PC-3 (cell line): Measurements from ENCODE around the gene BTBD19. TPM values are rescaled to one million over a fixed set of nuclear protein-coding genes. Genes with fewer than 3 reads are reported as not detected.
"Not testable (repeated sequence)": the region's sequence is repeated elsewhere in the genome, so short reads cannot be mapped to it uniquely, and the experiment has no call there.

ENCODE experiments used
- ATAC-seq: fragments of 200-7000 bp; cut with Tn5 transposase; 2 replicates; pipeline ENCODE4 v1.9.1; 2020; ENCODE audit warnings: mild to moderate bottlenecking, moderate library complexity
- BruUV-seq: library from RNA; stranded (reverse); fragments of 400-500 nt; replicated peaks from 2 replicates; lab custom pipeline; 2021; lab: Mats Ljungman, UMichigan
- CTCF ChIA-PET: fragments of 300-600 bp; sonication (Branson Sonifier 250); formaldehyde crosslinking; loops from one replicate; lab custom pipeline; 2022; ENCODE audit warnings: antibody characterized with exemption; lab: Charles Lee
- POLR2A ChIA-PET: fragments of 300-600 bp; sonication (Branson Sonifier 250); formaldehyde crosslinking; loops from one replicate; lab custom pipeline; 2022; ENCODE audit warnings: antibody characterized with exemption; ENCODE audit not compliant: unreplicated experiment; lab: Charles Lee
- DNase-seq: peaks from one replicate; pipeline ENCODE4 v3.0.0-alpha.2; 2015
- H2AFZ ChIP-seq: fragments of 300-600 bp; sonication (generic); 2 replicates; pipeline ENCODE4 v1.6.0; 2016; ENCODE audit warnings: antibody characterized with exemption, low read length
- H3F3A ChIP-seq: fragments of 300-600 bp; sonication (generic); one replicate; pipeline ENCODE4 v1.6.0; 2017; ENCODE audit warnings: antibody characterized with exemption, low read length, control low read depth, mild to moderate bottlenecking; ENCODE audit not compliant: unreplicated experiment
- H3K27ac ChIP-seq: fragments of 300-600 bp; sonication (generic); 2 replicates; pipeline ENCODE4 v1.5.1; 2016; ENCODE audit warnings: mild to moderate bottlenecking, low read length
- H3K27me3 ChIP-seq: fragments of 300-600 bp; sonication (generic); 2 replicates; pipeline ENCODE4 v1.6.1; 2016; ENCODE audit warnings: low read length, mixed read lengths
- H3K36me3 ChIP-seq: fragments of 300-600 bp; sonication (generic); 2 replicates; pipeline ENCODE4 v1.6.1; 2016; ENCODE audit warnings: low read depth, mixed run types, low read length, mixed read lengths
- H3K4me1 ChIP-seq: fragments of 300-600 bp; sonication (generic); 2 replicates; pipeline ENCODE4 v1.5.1; 2016; ENCODE audit warnings: low read length; ENCODE audit not compliant: insufficient read depth
- H3K4me2 ChIP-seq: fragments of 300-600 bp; sonication (generic); 2 replicates; pipeline ENCODE4 v1.6.0; 2016; ENCODE audit warnings: low read length
- H3K4me3 ChIP-seq: fragments of 300-600 bp; sonication (generic); 2 replicates; pipeline ENCODE4 v1.5.1; 2016; ENCODE audit warnings: mild to moderate bottlenecking, low read length, mixed read lengths
- H3K79me2 ChIP-seq: fragments of 300-600 bp; sonication (generic); 2 replicates; pipeline ENCODE4 v1.6.1; 2017; ENCODE audit warnings: low read length, mixed read lengths
- H3K9ac ChIP-seq: fragments of 300-600 bp; sonication (generic); 2 replicates; pipeline ENCODE4 v1.6.0; 2016; ENCODE audit warnings: mild to moderate bottlenecking, low read length
- H3K9me2 ChIP-seq: fragments of 300-600 bp; sonication (generic); replicated peaks from 2 replicates; pipeline ENCODE4 v1.6.1; 2016; ENCODE audit warnings: mixed run types, low read length, mixed read lengths
- H3K9me3 ChIP-seq: fragments of 300-600 bp; sonication (generic); 2 replicates; pipeline ENCODE4 v1.6.1; 2016; ENCODE audit warnings: low read length, mixed read lengths
- H4K20me1 ChIP-seq: fragments of 300-600 bp; sonication (generic); 2 replicates; pipeline ENCODE4 v1.6.1; 2016; ENCODE audit warnings: low read length, mixed read lengths
- EZH2 ChIP-seq: fragments of 300-600 bp; sonication (generic); IDR thresholded peaks from one replicate; pipeline ENCODE4 v1.6.1; 2017; ENCODE audit warnings: antibody characterized with exemption, mild to moderate bottlenecking, low read length; ENCODE audit not compliant: unreplicated experiment
- EZH2phosphoT487 ChIP-seq: fragments of 300-600 bp; sonication (generic); IDR thresholded peaks from 2 replicates; pipeline ENCODE4 v1.6.1; 2018; ENCODE audit warnings: mild to moderate bottlenecking, antibody characterized with exemption, low read length, borderline replicate concordance
- intact Hi-C: fragments of 100-400 bp; cut with micrococcal nuclease; formaldehyde crosslinking; loops from 2 replicates; pipeline ENCODE4 v1.9.0; 2023
- total RNA-seq: library from RNA; depleted of rRNA; stranded (reverse); fragments of >200 nt; gene quantifications from 2 replicates; pipeline ENCODE4 v1.2.3, GENCODE V29; 2014
- TF ChIP-seq, protein P1 (sequence below): fragments of 300-600 bp; sonication (generic); conservative IDR thresholded peaks from 2 replicates; pipeline ENCODE4 v1.5.1; 2017; ENCODE audit warnings: antibody characterized with exemption, low read depth, mild to moderate bottlenecking, low read length

BTBD19 gene
- total RNA-seq, 1 experiment from 2014 or later, result 0.58 TPM

DNA sequence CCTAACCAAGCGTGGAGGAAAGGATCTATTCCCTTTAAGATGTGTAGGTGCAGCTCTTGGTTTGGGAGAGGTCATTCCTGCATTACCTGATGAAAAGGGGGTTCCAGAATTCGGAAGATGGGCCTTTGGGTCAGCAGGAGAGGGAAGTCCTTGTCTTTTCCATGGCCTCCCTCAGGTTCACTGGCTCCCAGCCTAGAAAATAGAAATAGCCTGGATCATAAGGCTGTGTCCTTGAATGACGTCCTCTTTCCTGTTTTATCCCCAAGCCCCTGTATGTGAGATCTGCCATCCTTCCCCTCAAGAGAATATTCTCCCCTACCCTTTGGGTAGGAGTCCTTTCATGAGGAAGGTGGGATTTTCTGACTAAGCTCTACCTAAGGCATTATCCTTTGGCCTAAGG lies 47.4 kb upstream of the BTBD19 start:
- no peak for ATAC-seq
- Histone ChIP-seq H3K9me2 (no peaks in the 10 kb centered on the region), H3K9ac (no peak overlapping the region), H4K20me1 (no peaks in the 10 kb centered on the region), H3K79me2 (no peaks in the 10 kb centered on the region), H2AFZ (no peak overlapping the region), H3K9me3 (no peaks in the 10 kb centered on the region), H3K4me1 (no peaks in the 10 kb centered on the region), H3K4me2 (no peak overlapping the region), H3K27ac (no peak overlapping the region), H3F3A (no peaks in the 10 kb centered on the region), H3K27me3 (no peaks in the 10 kb centered on the region), H3K36me3 (peaks cover 73% of the 10 kb centered on the region), H3K4me3 (no peak overlapping the region)
- DNase-seq, result no peak
- intact Hi-C loops, result no loop called here
- ChIA-PET POLR2A (no interaction called here), CTCF (no interaction called here)
- BruUV-seq, result no TSS peak
- TF ChIP-seq EZH2phosphoT487 (no peak), EZH2 (no peak)
- TF ChIP-seq, protein P1, sequence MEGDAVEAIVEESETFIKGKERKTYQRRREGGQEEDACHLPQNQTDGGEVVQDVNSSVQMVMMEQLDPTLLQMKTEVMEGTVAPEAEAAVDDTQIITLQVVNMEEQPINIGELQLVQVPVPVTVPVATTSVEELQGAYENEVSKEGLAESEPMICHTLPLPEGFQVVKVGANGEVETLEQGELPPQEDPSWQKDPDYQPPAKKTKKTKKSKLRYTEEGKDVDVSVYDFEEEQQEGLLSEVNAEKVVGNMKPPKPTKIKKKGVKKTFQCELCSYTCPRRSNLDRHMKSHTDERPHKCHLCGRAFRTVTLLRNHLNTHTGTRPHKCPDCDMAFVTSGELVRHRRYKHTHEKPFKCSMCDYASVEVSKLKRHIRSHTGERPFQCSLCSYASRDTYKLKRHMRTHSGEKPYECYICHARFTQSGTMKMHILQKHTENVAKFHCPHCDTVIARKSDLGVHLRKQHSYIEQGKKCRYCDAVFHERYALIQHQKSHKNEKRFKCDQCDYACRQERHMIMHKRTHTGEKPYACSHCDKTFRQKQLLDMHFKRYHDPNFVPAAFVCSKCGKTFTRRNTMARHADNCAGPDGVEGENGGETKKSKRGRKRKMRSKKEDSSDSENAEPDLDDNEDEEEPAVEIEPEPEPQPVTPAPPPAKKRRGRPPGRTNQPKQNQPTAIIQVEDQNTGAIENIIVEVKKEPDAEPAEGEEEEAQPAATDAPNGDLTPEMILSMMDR, result no peak

DNA sequence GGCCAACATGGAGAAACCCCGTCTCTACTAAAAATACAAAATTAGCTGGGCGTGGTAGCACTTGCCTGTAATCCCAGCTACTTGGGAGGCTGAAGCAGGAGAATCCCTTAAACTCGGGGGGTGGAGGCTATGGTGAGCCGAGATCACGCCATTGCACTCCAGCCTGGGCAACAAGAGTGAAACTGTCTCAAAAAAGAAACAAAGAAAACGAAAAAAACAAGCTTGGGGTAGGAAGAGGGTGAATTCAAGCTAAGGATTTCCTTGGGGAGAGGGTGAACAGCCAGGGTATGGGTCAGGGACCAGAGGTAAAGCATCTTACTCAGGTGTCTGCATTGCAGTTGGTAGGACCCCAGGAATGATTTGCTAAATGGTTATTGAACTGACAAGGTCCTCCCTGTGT lies 41.9 kb upstream of the BTBD19 start:
- H4K20me1 ChIP-seq, H3K27ac ChIP-seq, H3K4me2 ChIP-seq, H3K9ac ChIP-seq, H3F3A ChIP-seq, H3K4me3 ChIP-seq, H3K79me2 ChIP-seq, ATAC-seq, CTCF ChIA-PET, H3K9me3 ChIP-seq, BruUV-seq, H2AFZ ChIP-seq, H3K4me1 ChIP-seq, DNase-seq, H3K27me3 ChIP-seq, H3K9me2 ChIP-seq, intact Hi-C loops: not testable (repeated sequence)
- POLR2A ChIA-PET, result interaction anchor here (0.6 kb wide), 1 partner anchor 578 kb away, joined by 6 read pairs; no protein-coding TSS in a partner anchor
- peaks cover 41% of the 10 kb centered on the region for H3K36me3 ChIP-seq

DNA sequence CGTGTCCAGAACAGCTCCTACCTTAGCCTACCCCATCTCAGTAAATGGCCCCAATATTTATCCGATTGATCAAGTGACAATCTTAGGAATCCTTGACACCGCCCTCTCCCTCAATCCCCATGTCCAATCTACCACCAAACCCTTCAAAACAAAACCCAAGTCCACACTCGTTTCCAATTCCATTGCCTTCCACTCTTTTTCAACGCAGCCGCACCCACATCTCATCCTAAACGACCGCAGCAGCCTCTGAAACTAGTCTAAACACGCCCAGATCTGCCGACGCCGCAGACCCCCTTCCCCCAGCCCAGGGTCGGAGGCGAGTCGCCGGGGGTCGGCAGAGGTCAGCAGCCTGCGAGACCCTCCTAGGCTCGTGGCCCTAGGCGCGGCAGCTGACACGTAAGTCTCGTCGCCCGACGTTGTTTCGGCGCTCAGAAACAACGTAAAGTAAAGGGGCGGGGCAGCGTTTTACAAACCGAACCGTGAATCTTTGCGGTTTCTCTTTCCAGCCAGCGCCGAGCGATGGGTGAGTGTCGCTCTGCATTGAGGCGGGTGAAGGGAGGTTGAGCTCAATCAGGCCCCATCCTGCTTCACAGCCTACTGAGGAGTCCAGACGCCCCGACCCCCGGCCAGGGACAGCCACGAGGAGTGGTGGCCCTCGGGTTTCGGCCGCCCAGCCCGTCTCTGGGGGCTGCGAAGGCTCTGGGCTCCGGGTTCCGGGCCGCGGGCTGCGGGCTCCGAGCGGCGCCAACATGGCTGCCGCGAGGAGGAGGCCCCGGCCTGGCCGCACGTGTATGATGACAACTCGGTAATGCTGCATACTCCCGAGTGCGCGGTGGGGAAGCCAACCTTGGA lies 33.0 kb upstream of the BTBD19 start, which contains the start of gene RPS8:
Gene RPS8 (plus strand): TSS at position 463 of the 852 bp plus-strand sequence. CDS start 57 bp downstream, at position 520.
- Histone ChIP-seq H3K27me3 (no peaks in the 10 kb centered on the region), H3K36me3 (peaks cover 43% of the 10 kb centered on the region), H3K4me3 (peak within 1 kb of the TSS; percentile 89), H3K9me2 (no peaks in the 10 kb centered on the region), H4K20me1 (peaks cover 40% of the 10 kb centered on the region), H3K4me2 (peak within 1 kb of the TSS; percentile 91), H3K27ac (peak within 1 kb of the TSS; percentile 63), H3K9ac (peak within 1 kb of the TSS; percentile 98), H2AFZ (peak within 1 kb of the TSS; percentile 81), H3K4me1 (peaks cover 15% of the 10 kb centered on the region), H3K79me2 (peaks cover 46% of the 10 kb centered on the region), H3F3A (no peaks in the 10 kb centered on the region), H3K9me3 (no peaks in the 10 kb centered on the region)
- POLR2A ChIA-PET, result interaction anchor here (0.6 to 1.6 kb wide), 4 partner anchors 25 to 1264 kb away, joined by 3 to 6 read pairs (median 3); partner anchors contain the start of gene PLK3
- DNase-seq, result peak; percentile 95
- TF ChIP-seq EZH2 (no peak), EZH2phosphoT487 (no peak)
- TF ChIP-seq, protein P1, result no peak
- CTCF ChIA-PET, result interaction anchor here (0.5 kb wide), 1 partner anchor 34 kb away, joined by 8 read pairs; no protein-coding TSS in a partner anchor
- TSS peak; percentile 96 for BruUV-seq
- peak; percentile 83 for ATAC-seq
- intact Hi-C loops, result loop anchor here (2.0 kb wide), 1 partner anchor 45 kb away; the partner anchor contains the start of gene RNU5D-1
